CD4-positive, alpha-beta T cell treated with Interleukin-15 for 1 hour (primary cell): ENCODE results near the gene VPS37C.

ENCODE experiments used
- DNase-seq: peaks from one replicate; pipeline ENCODE4 v3.0.0-alpha.2; 2020

VPS37C gene

DNA sequence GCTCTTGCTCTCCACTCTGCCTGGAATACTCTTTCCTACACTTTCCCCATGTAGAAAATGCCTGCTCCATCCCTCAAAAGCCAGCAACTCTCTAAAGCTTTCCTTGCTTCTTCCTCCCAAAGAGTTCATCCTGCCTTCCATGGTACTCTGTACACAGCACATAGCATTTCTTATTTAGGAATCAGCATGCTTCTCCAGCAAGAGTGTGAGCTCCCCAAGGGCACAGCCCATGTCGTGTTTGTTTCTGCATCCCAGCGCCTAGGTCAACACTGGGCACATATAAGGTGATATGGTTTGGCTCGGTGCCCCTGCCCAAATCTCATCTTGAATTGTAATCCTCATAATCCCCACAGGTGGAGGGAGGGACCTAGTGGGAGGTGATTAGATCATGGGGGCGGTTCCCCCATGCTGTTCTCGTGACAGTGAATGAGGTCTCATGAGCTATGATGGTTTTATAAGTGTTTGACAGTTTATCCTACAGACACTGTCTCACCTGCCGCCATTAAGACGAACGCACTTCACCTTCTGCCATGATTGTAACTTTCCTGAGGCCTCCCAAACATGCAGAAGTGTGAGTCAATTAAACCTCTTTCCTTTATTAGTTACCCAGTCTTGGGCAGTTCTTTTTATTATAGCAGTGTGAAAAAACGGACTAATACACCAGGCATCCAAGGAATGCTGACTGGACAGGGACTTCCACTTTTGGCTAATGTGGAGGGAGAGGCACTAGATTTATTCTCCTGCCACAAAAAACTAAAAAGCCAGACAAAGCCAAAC is 8.2 kb downstream of the VPS37C start:
- no peak for DNase-seq

DNA sequence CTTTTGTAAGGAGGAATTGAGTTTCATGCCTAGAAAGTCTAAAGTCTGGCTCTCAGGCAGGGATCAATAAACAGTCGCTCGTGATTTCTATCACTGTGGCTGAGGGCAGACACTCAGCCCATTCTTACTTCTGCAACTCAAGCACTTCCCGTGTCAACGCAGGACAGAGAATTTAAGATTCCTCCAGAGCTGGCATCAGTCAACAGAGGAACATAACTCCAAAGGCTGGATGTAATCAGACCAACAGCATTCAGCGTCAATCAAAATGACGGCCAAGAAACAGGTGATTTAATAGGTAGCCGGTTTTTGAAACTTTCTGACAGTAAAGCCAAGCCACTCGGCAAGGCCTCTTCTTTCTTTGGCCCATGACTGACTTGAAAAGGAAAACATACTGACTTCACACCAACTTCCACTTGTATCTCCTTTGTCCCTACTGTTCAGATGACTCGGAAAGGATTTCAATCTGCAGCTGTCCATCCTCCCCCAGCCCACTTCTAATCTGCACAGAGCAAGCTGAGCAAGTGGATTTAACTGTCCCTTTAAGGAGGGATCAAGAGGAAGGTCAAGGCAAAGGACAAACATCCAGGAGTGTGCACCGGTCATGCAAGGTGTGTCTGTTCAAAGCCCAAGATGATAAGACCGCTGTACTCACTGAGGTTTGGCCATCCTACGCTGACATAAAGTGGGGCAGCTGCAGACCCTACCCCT is 9.5 kb downstream of the VPS37C start:
- no peak for DNase-seq

DNA sequence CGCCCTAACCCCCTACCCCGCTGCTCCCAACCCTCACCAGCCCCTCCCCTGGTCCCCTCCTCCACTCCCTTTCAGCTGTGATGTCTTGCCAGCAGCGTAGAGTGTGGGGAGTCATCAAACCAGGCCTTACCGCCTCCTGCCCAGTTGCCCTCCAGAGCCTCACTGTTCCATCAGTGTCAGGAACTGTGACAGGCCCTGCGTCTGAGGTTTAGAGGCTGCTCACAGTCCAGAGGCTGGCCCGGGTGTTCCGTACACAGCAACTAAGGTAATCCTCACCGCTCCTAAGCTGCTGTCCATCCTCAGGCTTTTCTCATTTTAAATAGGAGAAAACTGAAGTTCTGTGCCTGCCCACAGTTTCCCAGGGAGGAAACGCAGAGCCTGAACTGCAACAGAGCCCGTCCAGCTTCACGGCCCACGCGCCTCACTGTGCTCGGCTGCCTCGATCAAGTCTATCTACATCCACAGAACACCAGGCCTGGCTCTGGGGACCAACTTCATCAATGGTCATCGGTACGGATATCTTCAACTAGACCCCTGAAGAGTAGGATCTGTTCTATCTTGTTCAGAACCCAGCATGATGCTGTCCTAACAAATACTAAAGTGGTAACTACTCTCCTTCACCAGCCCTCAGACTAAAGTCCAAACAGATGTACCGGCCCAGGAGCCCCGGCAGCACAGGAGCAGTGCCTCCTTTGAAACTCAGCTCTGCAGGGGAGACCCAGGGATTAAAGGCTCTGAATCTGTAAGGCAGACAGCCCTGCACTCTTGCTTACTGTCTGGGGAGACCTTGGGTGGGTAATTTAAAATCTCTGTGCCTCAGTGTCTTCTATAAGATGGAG is 10.3 kb downstream of the VPS37C start:
- no peak for DNase-seq

DNA sequence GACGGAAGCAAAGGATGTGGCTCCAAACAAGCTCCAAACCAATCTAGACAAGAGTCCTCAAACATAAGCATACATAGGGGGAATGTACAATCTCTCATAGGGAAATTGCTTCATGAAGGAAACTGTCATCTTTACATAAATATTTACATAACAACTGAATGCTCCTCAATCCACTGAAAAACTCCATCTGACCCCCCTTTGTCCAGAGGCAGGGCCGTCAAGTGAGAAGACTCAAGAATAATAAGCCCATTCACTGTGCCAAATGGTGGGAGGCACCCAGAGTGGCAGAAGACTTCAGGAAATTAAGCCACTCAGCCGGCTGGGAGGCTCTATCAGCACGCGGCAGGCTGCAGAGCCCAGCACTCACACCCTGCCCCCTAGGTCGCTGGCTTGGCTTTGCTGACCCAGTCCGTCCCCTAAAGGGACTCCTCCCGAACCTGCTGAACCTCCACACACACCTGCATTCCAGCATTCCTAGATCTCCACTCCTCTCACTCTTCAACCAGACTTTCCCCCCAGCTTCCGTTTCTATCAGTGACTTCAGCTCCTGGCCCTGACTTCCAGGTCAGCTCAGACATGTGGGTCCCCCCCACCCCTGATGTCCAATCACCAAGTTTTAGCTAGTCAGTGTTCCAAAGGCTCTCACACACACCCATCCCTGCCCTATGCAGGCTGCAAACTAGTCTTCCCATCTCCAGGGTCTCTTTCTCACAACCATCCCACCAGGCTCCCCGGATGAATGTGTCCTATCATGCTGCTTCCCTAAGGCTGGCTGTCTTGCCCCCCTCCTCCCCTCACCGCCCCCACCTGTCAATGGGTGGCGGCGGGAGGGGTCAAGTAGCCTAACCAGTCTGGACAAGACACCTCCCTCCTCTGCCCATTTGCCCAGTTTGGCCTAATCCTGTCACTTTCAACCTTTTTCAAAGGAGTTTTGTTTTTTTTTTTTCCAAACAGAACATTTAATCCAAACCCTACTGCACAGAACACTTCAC is 11.3 kb downstream of the VPS37C start:
- no peak for DNase-seq

DNA sequence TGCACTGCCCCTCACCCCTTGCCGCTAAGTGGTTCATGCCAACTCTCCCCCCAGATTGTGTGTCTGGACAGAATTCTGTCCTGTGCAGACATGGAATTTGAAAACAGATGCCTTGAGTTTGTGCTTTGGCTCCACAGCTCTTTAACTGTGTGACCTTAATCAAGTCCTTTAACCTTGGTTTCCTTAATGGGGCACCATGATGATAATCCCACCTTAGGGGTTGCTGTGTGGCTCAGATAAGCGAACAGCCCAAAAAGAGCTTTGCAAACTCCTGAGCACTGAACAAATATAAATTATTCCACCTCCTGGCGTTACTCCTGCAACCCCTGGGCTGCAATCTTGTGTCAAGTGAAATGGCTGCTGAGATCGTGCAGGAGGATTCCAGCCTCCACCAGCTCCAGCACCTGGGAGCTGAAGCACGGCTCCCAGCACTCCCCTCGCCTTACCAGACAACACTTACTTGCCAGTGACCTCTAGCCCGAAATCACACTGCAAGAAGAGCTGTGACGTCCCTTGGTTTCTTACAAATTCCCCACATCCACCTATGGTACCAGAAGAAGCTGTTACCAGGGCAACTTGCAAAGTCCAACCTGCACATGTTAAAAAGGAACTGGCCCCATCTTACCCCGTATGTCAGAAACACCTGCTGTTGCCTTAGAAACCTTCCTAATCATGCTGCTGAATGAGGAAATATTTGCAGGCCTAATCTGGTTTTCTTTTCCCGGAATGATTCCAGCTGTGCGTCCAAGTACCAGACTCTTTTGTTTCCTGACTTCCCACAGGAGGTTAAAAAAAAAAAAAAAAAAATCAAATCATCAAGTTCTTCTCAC is 13.2 kb downstream of the VPS37C start:
- no peak for DNase-seq

DNA sequence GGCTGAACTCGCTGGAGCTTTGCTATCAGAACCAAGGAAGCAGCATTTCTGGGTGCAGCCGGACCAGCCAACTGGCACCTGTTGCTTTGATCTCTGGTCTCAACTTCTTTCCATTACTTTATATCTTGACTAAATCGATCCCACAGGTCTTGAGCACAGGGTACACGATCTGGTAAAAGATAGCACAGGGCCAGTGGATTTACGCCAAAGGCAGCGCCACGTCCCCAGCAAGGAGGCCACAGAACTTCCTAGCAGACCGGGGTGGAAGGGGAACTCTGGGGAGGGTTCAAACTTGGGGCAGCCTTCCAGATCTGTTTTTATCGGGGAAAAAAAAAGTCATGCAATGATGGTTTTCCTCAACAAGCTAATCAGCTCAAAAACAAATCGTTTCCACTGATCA is 14.0 kb downstream of the VPS37C start:
- no peak for DNase-seq

DNA sequence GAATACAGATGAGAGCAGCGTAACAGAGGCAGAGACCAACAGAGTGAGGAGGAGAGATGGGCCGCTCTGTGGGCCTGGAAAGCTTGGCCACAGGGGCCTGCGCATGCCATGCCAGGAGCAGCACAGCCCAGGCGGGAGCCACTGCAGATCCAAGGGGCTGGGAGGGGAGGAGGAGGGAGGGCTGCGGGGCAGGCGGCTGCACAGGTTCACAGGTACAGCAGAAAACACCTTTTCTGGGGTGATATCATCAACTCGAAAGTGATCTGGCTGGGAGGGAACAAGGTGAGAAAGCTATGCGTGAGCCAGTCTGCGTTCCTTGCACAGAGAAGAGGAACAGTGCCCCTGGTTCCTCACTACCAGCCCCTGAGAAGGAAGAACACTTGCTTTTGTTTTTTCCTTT is 14.8 kb downstream of the VPS37C start:
- no peak for DNase-seq

DNA sequence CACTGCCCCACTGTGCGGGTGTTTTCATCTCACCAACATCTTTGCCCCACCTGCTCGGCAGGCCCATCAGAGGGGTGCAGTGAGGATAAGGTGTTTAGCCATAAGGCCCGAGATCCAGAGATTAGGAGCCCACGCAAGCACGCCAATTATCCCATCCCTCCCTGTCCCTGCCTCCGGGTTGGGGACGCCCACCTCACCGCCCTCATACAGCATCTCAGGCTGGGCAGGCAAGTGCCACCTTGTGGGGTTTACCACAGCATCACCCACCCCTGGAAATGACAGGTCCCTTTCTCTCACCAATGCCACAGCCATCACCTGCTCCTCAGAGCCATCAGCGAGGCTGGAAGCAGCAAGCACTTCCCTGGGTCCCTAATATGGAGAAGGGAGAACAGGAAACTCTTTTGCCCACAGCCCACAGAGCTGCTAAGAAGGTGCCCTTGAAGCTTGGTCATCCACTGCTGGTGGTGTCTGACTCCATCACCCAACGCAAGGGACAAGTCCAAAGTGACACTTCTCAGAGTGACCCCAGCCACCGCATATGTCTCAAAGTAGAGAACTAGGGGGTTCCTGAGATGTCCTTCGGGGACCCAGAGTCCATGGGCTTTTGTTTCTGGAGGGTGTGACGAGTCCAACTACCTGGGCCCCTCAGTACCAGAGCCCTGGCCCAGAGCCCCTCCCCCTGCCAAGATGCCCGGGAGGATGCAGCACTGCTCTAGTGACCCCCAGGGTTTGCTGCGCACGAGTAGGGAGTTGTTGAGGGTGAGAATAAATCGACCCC is 15.8 kb downstream of the VPS37C start:
- DNase-seq: no peak

DNA sequence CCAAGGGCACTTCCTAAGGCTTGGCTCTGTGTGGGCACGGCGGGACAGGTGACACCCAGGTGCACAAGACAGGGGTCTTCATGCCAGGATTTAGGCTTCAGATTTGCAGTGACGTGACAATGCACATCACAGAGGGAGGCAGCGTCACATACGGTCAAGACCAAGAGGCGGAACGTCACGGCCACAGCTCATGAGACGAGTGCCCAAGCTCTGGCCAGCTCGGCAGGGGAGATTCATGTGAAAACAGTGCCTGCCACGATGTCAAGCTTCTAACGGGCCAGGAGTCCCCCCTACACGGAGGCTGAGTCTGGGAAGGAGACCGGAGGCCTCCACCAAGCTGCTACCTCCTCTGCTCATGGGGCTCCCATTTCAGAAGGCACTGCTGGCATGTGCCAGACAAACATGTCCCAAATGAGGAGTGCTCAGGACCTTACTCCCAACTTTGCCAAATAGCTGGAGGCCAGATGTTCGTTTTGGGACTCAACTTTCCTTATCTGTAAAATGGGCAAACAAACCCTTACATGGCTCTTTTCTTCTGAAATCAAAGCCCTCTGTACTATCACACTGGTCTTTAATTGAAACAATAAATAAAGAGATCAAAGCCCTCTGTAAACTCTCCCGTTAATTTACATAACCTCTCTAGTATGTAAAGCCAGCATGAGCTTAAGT is 16.6 kb downstream of the VPS37C start:
- no peak for DNase-seq

DNA sequence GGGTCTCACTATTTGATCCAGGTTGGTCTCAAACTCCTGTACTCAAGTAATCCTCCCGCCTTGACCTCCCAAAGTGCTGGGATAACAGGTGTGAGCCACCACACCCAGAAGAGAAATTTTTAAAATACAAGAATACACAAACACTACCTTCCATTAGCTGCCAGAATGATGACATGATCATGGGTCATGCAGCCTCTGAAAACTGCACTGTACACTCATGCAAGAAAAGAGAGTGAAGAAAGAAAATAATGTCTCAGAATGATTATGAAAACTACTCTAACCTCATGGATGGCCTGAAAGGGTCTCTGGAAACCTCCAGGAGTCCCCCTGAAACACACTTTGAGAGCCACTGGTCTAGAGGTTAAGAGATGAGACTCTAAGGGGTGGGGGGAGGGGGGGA is 18.8 kb downstream of the VPS37C start:
- no peak for DNase-seq

DNA sequence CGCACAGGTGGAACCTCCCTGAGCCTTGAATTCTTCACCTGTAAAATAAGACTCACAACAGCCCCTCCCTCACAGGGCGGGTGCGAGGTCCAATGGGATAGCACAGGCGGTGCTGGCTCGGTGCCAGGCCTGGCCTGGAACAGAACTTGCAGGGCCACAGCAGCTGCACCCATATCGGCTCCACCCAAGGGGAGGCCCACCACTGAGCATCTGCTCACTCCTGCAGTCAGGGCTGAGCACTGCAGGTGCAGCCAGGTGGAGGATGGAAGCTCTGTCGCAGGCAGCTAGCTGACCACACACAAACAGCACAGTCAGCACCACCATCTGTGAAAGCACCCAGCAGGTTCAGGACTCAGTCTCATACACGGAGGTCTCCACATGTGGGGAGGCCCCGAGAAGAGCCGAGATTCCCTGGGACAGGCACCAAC is 19.6 kb downstream of the VPS37C start:
- no peak for DNase-seq

DNA sequence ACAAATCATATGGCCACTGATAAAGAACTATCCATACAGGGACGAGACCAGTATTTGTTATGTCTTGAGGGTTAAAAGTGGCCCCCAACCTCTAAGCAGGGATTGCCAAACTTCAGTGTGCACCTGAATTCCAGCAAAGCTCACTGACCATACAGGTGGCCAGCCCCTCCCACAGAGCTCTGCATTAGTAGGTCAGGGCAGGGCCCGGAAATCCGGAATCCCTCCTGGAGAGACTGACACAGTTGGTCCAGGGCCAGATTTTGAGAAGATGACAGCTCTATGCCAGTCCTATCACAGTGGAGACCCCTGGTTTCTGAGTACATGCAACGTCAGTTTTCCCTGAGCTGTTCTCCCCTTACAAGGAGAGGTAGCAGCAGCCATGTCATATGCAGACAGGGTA is 20.8 kb downstream of the VPS37C start:
- DNase-seq: no peak

DNA sequence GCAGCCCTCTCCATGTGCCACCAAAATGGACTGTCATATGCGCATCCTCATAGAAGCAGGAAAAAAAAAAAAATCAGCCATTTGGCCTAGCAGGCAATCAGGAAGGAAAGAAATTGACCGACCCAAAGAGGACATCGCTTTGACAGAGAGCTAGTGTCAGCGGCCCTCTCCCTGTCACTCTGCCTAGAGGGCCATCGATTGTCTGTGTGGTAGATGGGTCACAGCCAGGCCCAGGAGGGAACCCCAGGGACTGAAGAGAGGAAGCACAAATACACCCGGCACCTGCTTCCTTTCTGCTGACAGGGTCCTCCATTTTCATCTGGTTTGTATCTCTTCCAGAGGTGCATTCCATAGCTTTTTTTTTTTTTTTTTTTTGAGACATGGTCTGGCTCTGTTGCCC is 21.8 kb downstream of the VPS37C start:
- no peak for DNase-seq

DNA sequence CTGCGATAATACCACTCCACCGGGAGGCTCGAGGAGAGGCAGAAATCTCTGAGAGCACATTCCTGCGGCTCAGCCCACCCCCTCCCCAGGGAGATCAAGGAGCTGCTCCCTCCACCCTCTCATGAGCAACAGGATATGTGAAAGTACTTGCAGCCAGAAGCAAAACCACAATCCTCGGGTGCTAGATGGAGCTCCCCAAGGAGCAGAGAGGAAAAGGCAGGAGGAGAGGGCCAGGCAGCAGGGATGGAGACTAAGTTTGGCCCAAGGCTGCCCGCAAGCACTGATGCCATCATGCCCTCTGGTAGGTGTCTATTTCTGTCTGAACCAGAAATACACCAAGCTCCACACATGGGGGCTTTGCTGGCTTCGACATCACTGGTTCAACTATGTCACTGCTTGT is 22.3 kb downstream of the VPS37C start:
- DNase-seq: no peak

DNA sequence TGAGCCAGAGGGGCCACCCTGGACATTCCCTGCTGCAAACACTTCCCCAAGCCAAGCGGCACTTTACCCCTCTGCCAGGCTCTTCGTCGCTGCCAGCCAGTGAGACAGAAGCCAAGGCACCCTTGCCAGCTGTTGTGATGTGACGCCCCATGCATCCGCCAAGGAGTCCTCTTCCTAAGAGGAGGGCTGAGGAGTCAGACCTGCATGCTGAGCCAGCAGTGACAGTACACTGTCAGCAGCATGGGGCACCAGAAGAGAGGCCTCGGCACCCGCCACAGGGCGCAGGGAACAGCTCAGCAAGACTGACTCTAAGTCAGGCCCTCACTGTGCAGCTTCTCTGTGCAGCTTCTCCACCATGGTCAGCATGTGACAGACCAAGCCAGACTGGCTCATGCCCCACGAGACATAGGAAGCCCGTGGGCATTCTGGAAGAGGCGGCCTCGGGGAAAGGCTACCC is 26.4 kb downstream of the VPS37C start:
- no peak for DNase-seq

DNA sequence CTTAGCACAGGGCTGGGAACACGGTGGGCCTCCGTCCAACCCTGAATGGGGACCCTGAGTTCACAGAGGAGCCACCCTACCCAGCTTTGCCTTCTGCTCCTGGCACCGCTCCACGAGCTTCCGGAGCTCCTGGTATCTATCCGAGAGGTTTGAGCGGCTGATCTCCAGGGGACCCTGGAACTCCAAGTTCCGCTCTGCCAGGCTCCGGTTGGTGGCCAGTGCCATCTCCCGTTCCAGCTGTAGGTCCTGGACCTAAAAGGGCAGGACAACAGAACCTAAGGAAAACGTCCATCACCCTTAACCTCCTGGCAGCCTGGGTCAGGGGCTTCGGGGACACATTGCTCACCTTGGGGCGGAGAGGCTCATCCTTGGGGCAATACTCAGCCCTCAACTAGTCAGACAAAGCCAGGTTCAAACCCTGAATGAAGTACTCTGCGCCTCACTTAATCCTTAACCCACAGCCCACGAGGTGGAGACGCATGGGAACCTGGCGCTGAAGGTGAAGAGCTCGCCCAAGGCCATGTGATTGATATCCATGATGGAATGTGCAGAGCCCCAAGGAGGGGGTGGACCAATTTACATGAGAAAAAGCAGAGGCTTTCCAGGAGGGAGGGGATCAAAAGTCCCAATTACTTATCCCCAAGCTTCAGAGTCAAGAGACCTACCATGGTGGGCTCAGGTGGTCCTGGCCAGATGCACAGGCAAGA is 27.1 kb downstream of the VPS37C start:
- DNase-seq: no peak

DNA sequence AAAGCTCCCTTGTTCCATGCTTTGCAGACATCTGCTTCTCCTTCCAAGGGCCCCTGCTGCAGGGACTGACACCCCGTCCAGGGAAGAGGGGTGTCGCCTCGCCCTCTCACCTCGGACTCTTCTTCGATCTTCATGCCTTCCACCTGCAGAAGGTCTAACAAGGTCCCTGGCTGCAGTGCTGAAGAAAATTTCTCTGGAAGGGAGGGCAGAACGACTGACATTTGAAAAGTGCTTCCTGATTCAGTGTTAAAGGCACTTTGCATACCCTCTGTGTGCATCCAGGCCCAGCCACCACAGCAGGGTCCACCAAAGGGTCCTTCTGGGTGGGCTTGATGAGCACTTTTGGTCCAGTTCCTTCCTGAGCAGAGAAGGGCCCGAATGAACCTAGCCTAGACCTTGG is 28.1 kb downstream of the VPS37C start:
- no peak for DNase-seq

DNA sequence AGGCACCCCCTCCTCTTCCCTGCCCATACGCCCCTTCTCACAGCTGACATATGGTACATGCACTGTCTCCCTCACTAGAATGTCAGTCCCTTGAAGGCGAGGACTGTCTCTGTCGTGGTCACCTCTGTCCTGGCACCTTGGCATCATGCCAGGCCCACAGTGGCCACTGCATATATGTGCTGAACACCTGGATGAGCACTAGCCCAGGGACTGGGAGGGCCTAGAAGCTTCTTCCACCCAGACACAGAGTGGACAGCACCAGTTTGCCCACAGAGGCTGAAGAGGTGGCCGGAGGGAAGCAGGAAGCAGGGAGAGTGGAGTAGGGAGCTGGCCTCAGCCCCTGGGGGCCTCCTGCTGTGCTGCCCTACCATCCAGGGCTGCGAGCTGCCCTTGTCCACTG is 28.6 kb downstream of the VPS37C start:
- no peak for DNase-seq

DNA sequence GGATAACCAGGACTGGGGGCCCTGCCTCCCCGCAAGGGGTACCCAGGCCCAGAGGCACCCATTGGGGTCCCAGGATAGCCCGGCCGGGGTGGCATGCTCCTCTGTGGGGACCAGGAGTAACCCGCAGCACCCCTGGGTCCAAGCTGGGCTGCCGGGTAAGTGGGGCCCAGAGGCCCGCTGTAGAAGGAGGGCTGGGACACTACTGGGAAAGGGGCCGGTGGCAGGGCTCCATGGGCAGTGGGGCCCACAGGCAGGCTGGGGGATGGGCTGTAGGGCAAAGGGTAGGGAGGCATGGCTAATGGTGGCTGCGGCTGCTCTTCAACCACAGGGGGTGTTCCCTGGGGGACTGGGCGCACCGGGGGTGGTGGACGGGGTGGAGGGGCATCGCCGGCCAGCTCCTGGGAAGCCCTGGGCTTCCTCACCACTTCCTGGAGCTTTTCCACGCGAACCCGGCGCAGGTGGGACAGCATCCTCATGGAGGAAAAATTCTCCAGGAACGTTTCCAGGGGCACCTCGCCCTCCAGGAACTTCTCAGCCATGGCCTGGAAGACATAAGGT is 29.1 kb downstream of the VPS37C start:
- no peak for DNase-seq
